HepG2 (cell line): ENCODE measurements around the gene PTGR1. TPM values are rescaled to one million over a fixed set of nuclear protein-coding genes. Genes with fewer than 3 reads are reported as not detected.
A peak's percentile ranks its signal among the peaks of the same experiment; 100 is the strongest.

Experiments used
- BRCA1 ChIP-seq: sonication (generic); formaldehyde crosslinking; IDR thresholded peaks from 2 replicates; pipeline ENCODE4 v1.4.0; 2020; ENCODE audit warnings: missing genetic modification reagents
- EP300 ChIP-seq, 3 experiments: sonication (generic) in 1 of 3; formaldehyde crosslinking in 1 of 3; IDR thresholded peaks; 2 replicates each; pipeline versions ENCODE4 v1.5.1 to v1.6.1; 2011 to 2020; ENCODE audit warnings: low read depth in 2 of 3, low read length in 2 of 3, borderline replicate concordance in 1 of 3, improper control_type of control experiment in 1 of 3, mild to moderate bottlenecking in 1 of 3, missing genetic modification reagents in 1 of 3, moderate library complexity in 1 of 3
- ERF ChIP-seq: IDR thresholded peaks from 2 replicates; pipeline ENCODE4 v1.6.1; 2018; ENCODE audit warnings: missing biosample characterization, missing genetic modification reagents
- FOXJ3 ChIP-seq: sonication (generic); formaldehyde crosslinking; IDR thresholded peaks from 2 replicates; pipeline ENCODE4 v1.4.0; 2020; ENCODE audit warnings: missing genetic modification reagents, mild to moderate bottlenecking, borderline replicate concordance
- FOXO1 ChIP-seq: sonication (generic); formaldehyde crosslinking; IDR thresholded peaks from 2 replicates; pipeline ENCODE4 v1.4.0; 2020; ENCODE audit warnings: missing genetic modification reagents
- GTF2F1 ChIP-seq: fragments of 150-350 bp; IDR thresholded peaks from 2 replicates; pipeline ENCODE4 v1.6.1; 2014; ENCODE audit warnings: low read length
- HMGA1 ChIP-seq: sonication (generic); formaldehyde crosslinking; conservative IDR thresholded peaks from 2 replicates; pipeline ENCODE4 v1.4.0; 2020; ENCODE audit warnings: missing genetic modification reagents
- KDM4B ChIP-seq: sonication (generic); formaldehyde crosslinking; IDR thresholded peaks from 2 replicates; pipeline ENCODE4 v1.4.0; 2020; ENCODE audit warnings: missing genetic modification reagents
- LCORL ChIP-seq, 2 experiments: fragments of 450-650 bp in 1 of 2; sonication (generic) in 1 of 2; formaldehyde crosslinking in 1 of 2; IDR thresholded peaks; 2 replicates each; pipeline versions ENCODE4 v1.5.0 to v1.6.1; 2017 to 2020; ENCODE audit warnings: antibody characterized with exemption in 1 of 2, missing genetic modification reagents in 1 of 2
- MLLT10 ChIP-seq: sonication (generic); formaldehyde crosslinking; IDR thresholded peaks from 2 replicates; pipeline ENCODE4 v1.4.0; 2020; ENCODE audit warnings: missing genetic modification reagents
- MYNN ChIP-seq: sonication (generic); formaldehyde crosslinking; IDR thresholded peaks from 2 replicates; pipeline ENCODE4 v1.4.0; 2020; ENCODE audit warnings: mild to moderate bottlenecking, low read depth, missing genetic modification reagents
- NFAT5 ChIP-seq: sonication (generic); formaldehyde crosslinking; IDR thresholded peaks from 2 replicates; pipeline ENCODE4 v1.4.0; 2020; ENCODE audit warnings: missing genetic modification reagents
- NKX3-1 ChIP-seq: sonication (generic); formaldehyde crosslinking; IDR thresholded peaks from 2 replicates; pipeline ENCODE4 v1.5.0; 2020; ENCODE audit warnings: missing genetic modification reagents
- SALL1 ChIP-seq: sonication (generic); formaldehyde crosslinking; IDR thresholded peaks from 2 replicates; pipeline ENCODE4 v1.8.0; 2022; ENCODE audit warnings: mild to moderate bottlenecking, missing genetic modification reagents
- XBP1 ChIP-seq: sonication (generic); formaldehyde crosslinking; IDR thresholded peaks from 2 replicates; pipeline ENCODE4 v1.5.0; 2020; ENCODE audit warnings: missing genetic modification reagents
- ZNF510 ChIP-seq: sonication (generic); formaldehyde crosslinking; IDR thresholded peaks from 2 replicates; pipeline ENCODE4 v1.4.0; 2020; ENCODE audit warnings: low read depth, mild to moderate bottlenecking, missing genetic modification reagents
- ZNF563 ChIP-seq: sonication (generic); formaldehyde crosslinking; IDR thresholded peaks from 2 replicates; pipeline ENCODE4 v1.8.0; 2022; ENCODE audit warnings: mild to moderate bottlenecking, moderate library complexity, missing genetic modification reagents
- ZNF678 ChIP-seq: sonication (generic); formaldehyde crosslinking; IDR thresholded peaks from 2 replicates; pipeline ENCODE4 v1.4.0; 2020; ENCODE audit warnings: mild to moderate bottlenecking, missing genetic modification reagents
- ZNF770 ChIP-seq: sonication (generic); formaldehyde crosslinking; IDR thresholded peaks from 2 replicates; pipeline ENCODE4 v1.5.0; 2020; ENCODE audit warnings: mild to moderate bottlenecking, missing genetic modification reagents
- ZNF816 ChIP-seq: sonication (generic); formaldehyde crosslinking; IDR thresholded peaks from 2 replicates; pipeline ENCODE4 v1.8.0; 2022; ENCODE audit warnings: missing genetic modification reagents, mild to moderate bottlenecking, borderline replicate concordance
- ZSCAN20 ChIP-seq: sonication (generic); formaldehyde crosslinking; IDR thresholded peaks from 2 replicates; pipeline ENCODE4 v1.4.0; 2020; ENCODE audit warnings: missing genetic modification reagents, mild to moderate bottlenecking, borderline replicate concordance
- polyA plus RNA-seq, 8 experiments: library from polyadenylated mRNA; depleted of rRNA in 3 of 8; stranded (reverse) in 7 of 8; unstranded in 1 of 8; fragments of >200 nt; fragmentation: Illumina TruSeq in 4 of 8; extraction: Trizol in 4 of 8; gene quantifications; 2 replicates each; pipeline versions ENCODE4 v1.2.1 to v1.2.3, GENCODE V29; 2011 to 2016; ENCODE audit warnings: low read depth in 4 of 8, missing spikeins in 1 of 8, mixed read lengths in 1 of 8; ENCODE audit not compliant: insufficient read depth in 1 of 8
- total RNA-seq, 5 experiments: library from RNA; depleted of rRNA; stranded (reverse); fragments of >200 nt; fragmentation: Illumina TruSeq; extraction: Trizol; gene quantifications; 2 replicates each; pipeline ENCODE4 v1.2.3, GENCODE V29; 2016; ENCODE audit warnings: low read depth in 1 of 5
- TF ChIP-seq, protein P1 (sequence below): sonication (generic); formaldehyde crosslinking; IDR thresholded peaks from 2 replicates; pipeline ENCODE4 v1.5.0; 2020; ENCODE audit warnings: missing genetic modification reagents

PTGR1 gene
- total and polyA plus RNA-seq, 2 of the 13 experiments (the other 11 are each of a cell fraction or from before 2014, with no cell fraction given), result 6.0 to 15.8 TPM

DNA sequence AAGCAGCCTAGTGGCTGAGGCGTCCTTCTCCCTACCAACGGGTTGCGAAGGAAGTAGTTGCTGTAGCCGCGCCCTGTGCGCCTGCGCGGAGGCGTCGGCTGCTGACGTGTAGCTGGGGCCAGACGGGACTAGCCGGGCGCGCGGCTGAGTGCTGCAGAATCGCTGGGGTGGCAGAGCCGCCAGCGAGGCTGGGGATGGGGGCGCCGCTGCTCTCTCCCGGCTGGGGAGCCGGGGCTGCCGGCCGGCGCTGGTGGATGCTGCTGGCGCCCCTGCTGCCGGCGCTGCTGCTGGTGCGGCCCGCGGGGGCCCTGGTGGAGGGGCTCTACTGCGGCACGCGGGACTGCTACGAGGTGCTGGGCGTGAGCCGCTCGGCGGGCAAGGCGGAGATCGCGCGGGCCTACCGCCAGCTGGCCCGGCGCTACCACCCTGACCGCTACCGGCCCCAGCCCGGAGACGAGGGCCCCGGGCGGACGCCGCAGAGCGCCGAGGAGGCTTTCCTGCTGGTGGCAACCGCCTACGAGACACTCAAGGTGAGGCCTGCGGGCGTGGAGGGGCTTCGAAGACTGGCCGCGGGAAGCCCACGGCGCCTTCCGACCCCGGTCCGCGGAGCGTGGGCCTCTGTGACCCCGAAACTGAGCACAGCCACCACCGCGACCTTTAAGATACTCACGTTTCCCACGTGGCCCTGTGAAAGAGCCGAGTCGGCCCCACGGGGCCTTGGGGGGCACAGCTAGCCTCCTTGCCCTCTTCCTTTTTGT is 31.9 kb upstream of the PTGR1 start, which contains the start of gene DNAJC25 (continued):
- TF ChIP-seq ZNF770 (CRISPR knock-in tag), result no peak; the same call in 1 of the 2 replicates
- TF ChIP-seq ZNF678, result no peak
- no peak for TF ChIP-seq MLLT10 (CRISPR knock-in tag)
- TF ChIP-seq ZSCAN20, result peak; percentile 96; the same call in 1 of the 2 replicates
- TF ChIP-seq GTF2F1, result no peak
- no peak for TF ChIP-seq BRCA1 (CRISPR knock-in tag)
- no peak for TF ChIP-seq ZNF510 (CRISPR knock-in tag)
- TF ChIP-seq NFAT5, result peak; percentile 83; the same call in 1 of the 2 replicates
- no peak; the same call in 1 of the 2 replicates for TF ChIP-seq KDM4B (CRISPR knock-in tag)
- no peak; the same call in 1 of the 2 replicates for TF ChIP-seq FOXO1 (CRISPR knock-in tag)
- peak in 1 of 2 experiments; percentile 61; a peak in 1 of 4 replicates for TF ChIP-seq EP300 (IDR thresholded peaks at IDR 0.05; ENCODE audit: low read depth in 2 of 2, low read length in 2 of 2)
- TF ChIP-seq EP300 (CRISPR knock-in tag; IDR thresholded peaks at IDR 0.05; ENCODE audit: borderline replicate concordance), result no peak
- TF ChIP-seq SALL1 (CRISPR knock-in tag), result peak; percentile 92
- peak; percentile 74 for TF ChIP-seq ZNF563 (CRISPR knock-in tag)
- TF ChIP-seq ERF (CRISPR knock-in tag), result peak; percentile 85
- no peak for TF ChIP-seq ZNF816 (CRISPR knock-in tag)
- peak; percentile 96 for TF ChIP-seq XBP1
- TF ChIP-seq MYNN (CRISPR knock-in tag), result no peak
- TF ChIP-seq LCORL (IDR thresholded peaks at IDR 0.05), result no peak
- TF ChIP-seq LCORL (CRISPR knock-in tag; IDR thresholded peaks at IDR 0.05), result peak; percentile 83
- TF ChIP-seq FOXJ3 (CRISPR knock-in tag), result no peak
- TF ChIP-seq, protein P1, sequence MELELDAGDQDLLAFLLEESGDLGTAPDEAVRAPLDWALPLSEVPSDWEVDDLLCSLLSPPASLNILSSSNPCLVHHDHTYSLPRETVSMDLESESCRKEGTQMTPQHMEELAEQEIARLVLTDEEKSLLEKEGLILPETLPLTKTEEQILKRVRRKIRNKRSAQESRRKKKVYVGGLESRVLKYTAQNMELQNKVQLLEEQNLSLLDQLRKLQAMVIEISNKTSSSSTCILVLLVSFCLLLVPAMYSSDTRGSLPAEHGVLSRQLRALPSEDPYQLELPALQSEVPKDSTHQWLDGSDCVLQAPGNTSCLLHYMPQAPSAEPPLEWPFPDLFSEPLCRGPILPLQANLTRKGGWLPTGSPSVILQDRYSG (CRISPR knock-in tag), result peak; percentile 81; the same call in 1 of the 2 replicates
- no peak for TF ChIP-seq HMGA1 (CRISPR knock-in tag)
- peak; percentile 86 for TF ChIP-seq NKX3-1 (CRISPR knock-in tag)
